ENCODE results near the gene DPH6. TPM values are rescaled to one million over a fixed set of nuclear protein-coding genes. Genes with fewer than 3 reads are reported as not detected.

Gene DPH6
- total RNA-seq, 2 donors from 2014 or later: 29.8 to 35.6 TPM

DNA sequence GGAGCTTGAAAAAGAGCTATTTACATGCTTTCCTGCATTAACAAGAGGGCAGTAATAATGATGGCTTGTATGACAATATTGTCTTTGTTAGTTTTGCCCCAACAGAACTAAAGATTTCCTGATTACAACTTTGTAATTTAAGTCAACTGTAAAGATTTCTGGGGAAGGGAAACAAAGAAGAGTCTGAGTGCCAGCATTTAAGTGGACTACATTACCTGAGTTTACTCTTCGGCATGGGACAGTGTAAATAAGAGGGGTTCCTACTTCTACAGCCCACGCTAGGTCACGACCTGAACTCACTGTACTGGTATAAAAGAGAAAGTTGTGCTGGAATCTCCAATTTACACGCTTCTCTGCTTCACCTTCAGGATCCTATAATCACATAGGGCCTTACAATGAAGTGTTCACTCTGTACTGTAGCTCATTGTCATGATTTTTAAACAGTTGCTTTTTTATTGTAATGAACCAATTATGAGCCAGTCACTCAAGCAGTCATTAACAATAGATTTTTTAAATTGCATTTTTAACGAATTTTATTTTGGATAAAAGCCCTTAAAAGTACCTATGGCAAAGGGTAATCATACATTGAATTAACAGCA is 39.6 kb downstream of the DPH6 start:
- no peaks in the 10 kb centered on the region for H3K9me3 Mint-ChIP-seq
- no peaks in the 10 kb centered on the region for H3K27me3 Mint-ChIP-seq (ENCODE audit: insufficient read depth)
- H3K4me3 ChIP-seq (ENCODE audit: low read length): no peak overlapping the region
- WGBS, 2 experiments (ENCODE audit: insufficient coverage in 1 of 2, insufficient read length in 1 of 2): 63 to 69% methylated on average over 4 to 5 of the region's 5 CpGs
- H3K9ac ChIP-seq (ENCODE audit: extremely low read depth, low read length, poor library complexity, severe bottlenecking): no peak overlapping the region
- no peak overlapping the region for H3K27ac ChIP-seq (ENCODE audit: low read depth, low read length)
- H3K36me3 Mint-ChIP-seq (ENCODE audit: low read depth): no peaks in the 10 kb centered on the region
- H3K36me3 ChIP-seq (ENCODE audit: control insufficient read depth, insufficient read depth, low read length): no peaks in the 10 kb centered on the region
- no peak for DNase-seq
- no peak for TF ChIP-seq CTCF (conservative IDR thresholded peaks at IDR 0.05)
- no peaks in the 10 kb centered on the region for H3K27me3 ChIP-seq (ENCODE audit: control insufficient read depth, insufficient read depth, low read length, poor library complexity, severe bottlenecking)
- no peaks in the 10 kb centered on the region for H3K4me1 ChIP-seq (ENCODE audit: control insufficient read depth, insufficient read depth, low read length)
- H3K9me3 ChIP-seq (ENCODE audit: control insufficient read depth, low read length): no peaks in the 10 kb centered on the region
- H3K4me3 Mint-ChIP-seq: no peak overlapping the region
- peaks cover 5% of the 10 kb centered on the region for H3K4me1 Mint-ChIP-seq
- no peak overlapping the region for H3K27ac Mint-ChIP-seq

DNA sequence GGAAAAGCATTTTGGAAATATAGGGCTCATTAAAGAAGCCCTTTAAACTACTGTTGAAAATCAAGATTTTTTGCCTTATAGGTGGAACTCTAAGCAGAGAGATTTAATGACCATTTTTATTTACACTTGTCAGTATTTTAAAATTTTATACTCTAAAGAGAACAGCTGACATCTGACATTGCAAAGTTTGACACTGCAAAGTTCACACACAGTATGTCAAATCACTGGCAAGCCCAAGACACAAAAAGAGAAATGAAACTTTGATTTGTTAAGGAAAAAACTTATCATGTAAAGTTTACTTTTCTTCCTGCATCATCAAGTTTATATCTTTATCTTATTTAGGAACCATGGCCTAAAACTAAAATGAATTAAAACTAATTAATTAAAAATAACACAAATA is 40.2 kb downstream of the DPH6 start:
- H3K4me1 Mint-ChIP-seq: peaks cover 5% of the 10 kb centered on the region
- H3K36me3 Mint-ChIP-seq (ENCODE audit: low read depth): no peaks in the 10 kb centered on the region
- H3K27me3 ChIP-seq (ENCODE audit: control insufficient read depth, insufficient read depth, low read length, poor library complexity, severe bottlenecking): no peaks in the 10 kb centered on the region
- H3K9me3 Mint-ChIP-seq: no peaks in the 10 kb centered on the region
- no peaks in the 10 kb centered on the region for H3K4me1 ChIP-seq (ENCODE audit: control insufficient read depth, insufficient read depth, low read length)
- H3K4me3 Mint-ChIP-seq: no peak overlapping the region
- H3K9ac ChIP-seq (ENCODE audit: extremely low read depth, low read length, poor library complexity, severe bottlenecking): no peak overlapping the region
- H3K27ac Mint-ChIP-seq: no peak overlapping the region
- H3K36me3 ChIP-seq (ENCODE audit: control insufficient read depth, insufficient read depth, low read length): no peaks in the 10 kb centered on the region
- H3K9me3 ChIP-seq (ENCODE audit: control insufficient read depth, low read length): no peaks in the 10 kb centered on the region
- H3K4me3 ChIP-seq (ENCODE audit: low read length): no peak overlapping the region
- DNase-seq: no peak
- no peaks in the 10 kb centered on the region for H3K27me3 Mint-ChIP-seq (ENCODE audit: insufficient read depth)
- H3K27ac ChIP-seq (ENCODE audit: low read depth, low read length): no peak overlapping the region
- TF ChIP-seq CTCF (conservative IDR thresholded peaks at IDR 0.05): no peak

DNA sequence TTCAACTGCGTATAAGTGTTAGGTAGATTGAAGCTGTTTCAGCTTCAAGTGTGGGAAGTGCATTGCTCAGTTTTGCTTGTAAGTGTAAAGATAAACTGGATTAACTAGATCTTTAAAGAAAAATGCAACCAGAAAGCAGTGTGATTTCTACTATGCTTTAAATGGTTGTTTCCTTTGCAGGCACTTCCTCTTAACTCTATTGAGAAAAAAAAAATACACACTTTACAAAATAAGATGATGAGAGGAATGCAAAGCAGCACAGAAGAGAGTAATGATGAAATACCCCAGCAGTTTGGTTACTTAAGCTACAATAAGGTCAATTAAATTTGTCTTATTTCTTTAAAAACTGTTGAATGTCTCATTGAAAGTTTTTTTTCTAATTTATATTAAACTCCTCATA is 40.8 kb downstream of the DPH6 start:
- H3K4me3 Mint-ChIP-seq: no peak overlapping the region
- H3K27me3 ChIP-seq (ENCODE audit: control insufficient read depth, insufficient read depth, low read length, poor library complexity, severe bottlenecking): no peaks in the 10 kb centered on the region
- H3K9me3 ChIP-seq (ENCODE audit: control insufficient read depth, low read length): no peaks in the 10 kb centered on the region
- no peaks in the 10 kb centered on the region for H3K4me1 ChIP-seq (ENCODE audit: control insufficient read depth, insufficient read depth, low read length)
- H3K36me3 ChIP-seq (ENCODE audit: control insufficient read depth, insufficient read depth, low read length): no peaks in the 10 kb centered on the region
- H3K9ac ChIP-seq (ENCODE audit: extremely low read depth, low read length, poor library complexity, severe bottlenecking): no peak overlapping the region
- H3K36me3 Mint-ChIP-seq (ENCODE audit: low read depth): no peaks in the 10 kb centered on the region
- no peak overlapping the region for H3K27ac Mint-ChIP-seq
- no peak for DNase-seq
- no peaks in the 10 kb centered on the region for H3K27me3 Mint-ChIP-seq (ENCODE audit: insufficient read depth)
- H3K27ac ChIP-seq (ENCODE audit: low read depth, low read length): no peak overlapping the region
- no peak overlapping the region for H3K4me3 ChIP-seq (ENCODE audit: low read length)
- 96 to 100% methylated on average over 1 of the region's 1 CpG for WGBS, 2 experiments (ENCODE audit: insufficient coverage in 1 of 2, insufficient read length in 1 of 2)
- no peaks in the 10 kb centered on the region for H3K9me3 Mint-ChIP-seq
- peaks cover 5% of the 10 kb centered on the region for H3K4me1 Mint-ChIP-seq
- TF ChIP-seq CTCF (conservative IDR thresholded peaks at IDR 0.05): no peak
